ENCODE results near the gene CCL7.
A peak's percentile ranks its signal among the peaks of the same experiment; 100 is the strongest.

CCL7 gene

GRCh38 chr17:34313164-34313563, 43.1 kb downstream of the CCL7 start:
- ChIA-PET POLR2A (no interaction called here), CTCF (no interaction called here)
- TF ChIP-seq FOXK2 (IDR thresholded peaks at IDR 0.05) = no peak
- TF ChIP-seq LEF1 (IDR thresholded peaks at IDR 0.05; ENCODE audit: borderline replicate concordance) = no peak
- TF ChIP-seq HDGF (IDR thresholded peaks at IDR 0.05; ENCODE audit: borderline replicate concordance) = no peak
- TF ChIP-seq PKNOX1 (IDR thresholded peaks at IDR 0.05) = no peak
- TF ChIP-seq ZNF384 (IDR thresholded peaks at IDR 0.05) = no peak
- no peak for TF ChIP-seq SP1 (IDR thresholded peaks at IDR 0.05)
- no peak for TF ChIP-seq SUZ12 (IDR thresholded peaks at IDR 0.05)
- no peak for TF ChIP-seq L3MBTL2 (conservative IDR thresholded peaks at IDR 0.05)
- TF ChIP-seq ELF4 (IDR thresholded peaks at IDR 0.05) = no peak
- no peak for TF ChIP-seq TARDBP (IDR thresholded peaks at IDR 0.05)
- no peak for TF ChIP-seq NFRKB (IDR thresholded peaks at IDR 0.05)
- TF ChIP-seq BHLHE40 (IDR thresholded peaks at IDR 0.05; ENCODE audit: borderline replicate concordance) = no peak
- no peak for TF ChIP-seq CTBP1 (IDR thresholded peaks at IDR 0.05; ENCODE audit: borderline replicate concordance)
- no peak for TF ChIP-seq FOXA1 (IDR thresholded peaks at IDR 0.05)
- no peak for TF ChIP-seq FOXM1 (IDR thresholded peaks at IDR 0.05; ENCODE audit: borderline replicate concordance)
- no peak for TF ChIP-seq ARNT (IDR thresholded peaks at IDR 0.05)
- DNase-seq (ENCODE audit: extremely low spot score) = no peak

GRCh38 chr17:34314279-34314678, 44.3 kb downstream of the CCL7 start:
- DNase-seq (ENCODE audit: extremely low spot score) = no peak
- ChIA-PET POLR2A (no interaction called here), CTCF (no interaction called here)
- TF ChIP-seq PKNOX1 (IDR thresholded peaks at IDR 0.05) (no peak), SUZ12 (IDR thresholded peaks at IDR 0.05) (no peak), BHLHE40 (IDR thresholded peaks at IDR 0.05; ENCODE audit: borderline replicate concordance) (no peak), SP1 (IDR thresholded peaks at IDR 0.05) (no peak), ELF4 (IDR thresholded peaks at IDR 0.05) (no peak), FOXM1 (IDR thresholded peaks at IDR 0.05; ENCODE audit: borderline replicate concordance) (no peak), TARDBP (IDR thresholded peaks at IDR 0.05) (no peak), CTBP1 (IDR thresholded peaks at IDR 0.05; ENCODE audit: borderline replicate concordance) (no peak), ARNT (IDR thresholded peaks at IDR 0.05) (no peak), FOXA1 (IDR thresholded peaks at IDR 0.05) (no peak), LEF1 (IDR thresholded peaks at IDR 0.05; ENCODE audit: borderline replicate concordance) (no peak), NFRKB (IDR thresholded peaks at IDR 0.05) (no peak), FOXK2 (IDR thresholded peaks at IDR 0.05) (no peak), HDGF (IDR thresholded peaks at IDR 0.05; ENCODE audit: borderline replicate concordance) (no peak), ZNF384 (IDR thresholded peaks at IDR 0.05) (no peak)

GRCh38 chr17:34318474-34318873, 48.5 kb downstream of the CCL7 start:
- TF ChIP-seq FOXM1 (IDR thresholded peaks at IDR 0.05; ENCODE audit: borderline replicate concordance) = no peak
- DNase-seq (ENCODE audit: extremely low spot score) = peak; percentile 10
- CTCF ChIA-PET = interaction anchor here (1.2 kb wide), 1 partner anchor 13 kb away, joined by 3 read pairs; no protein-coding TSS in a partner anchor

GRCh38 chr17:34319039-34319483, 49.0 kb downstream of the CCL7 start, which contains the start of gene CCL8:
Gene CCL8 (plus strand): TSS chr17:34319435. CDS start chr17:34319502, 67 bp downstream.
- CTCF ChIA-PET = no interaction called here
- POLR2A ChIA-PET = no interaction called here

More at GRCh38 chr17:34318474-34318873, 48.5 kb downstream of the CCL7 start:
- POLR2A ChIA-PET = no interaction called here

More at GRCh38 chr17:34319039-34319483, 49.0 kb downstream of the CCL7 start, which contains the start of gene CCL8:
- DNase-seq (ENCODE audit: extremely low spot score) = no peak
- no peak for TF ChIP-seq LEF1 (IDR thresholded peaks at IDR 0.05; ENCODE audit: borderline replicate concordance)
- no peak for TF ChIP-seq TARDBP (IDR thresholded peaks at IDR 0.05)

Measured in HEK293T (cell line).